H1 (cell line): Measurements from ENCODE around the gene GTF2A2. TPM values are rescaled to one million over a fixed set of nuclear protein-coding genes. Genes with fewer than 3 reads are reported as not detected.

Experiments
- BRCA1 ChIP-seq: IDR thresholded peaks from 2 replicates; pipeline ENCODE4 v1.6.1; 2012; ENCODE audit warnings: low read depth, low read length, improper control_type of control experiment
- SIN3A ChIP-seq, 2 experiments: IDR thresholded peaks in 1 of 2; conservative IDR thresholded peaks in 1 of 2; 2 replicates each; pipeline ENCODE4 v1.6.1; 2011 to 2012; ENCODE audit warnings: low read length in 2 of 2, improper control_type of control experiment in 1 of 2, low read depth in 1 of 2, mild to moderate bottlenecking in 1 of 2
- SUZ12 ChIP-seq: fragments of 200-600 bp; sonication (generic); IDR thresholded peaks from 2 replicates; pipeline ENCODE4 v1.6.1; 2012; ENCODE audit warnings: mild to moderate bottlenecking, inconsistent platforms, low read length, moderate library complexity, mixed read lengths
- polyA plus RNA-seq, 7 experiments: library from polyadenylated mRNA; depleted of rRNA in 3 of 7; stranded (reverse) in 5 of 7; unstranded in 2 of 7; fragments of >200 nt in 5 of 7; fragments of 200-250 nt in 2 of 7; gene quantifications; 1 replicate in 5 of 7; 2 replicates in 1 of 7; 4 replicates in 1 of 7; pipeline versions ENCODE4 v1.2.1 to v1.2.3, GENCODE V29; 2011 to 2013; ENCODE audit warnings: missing spikeins in 2 of 7, mixed read lengths in 2 of 7
- total RNA-seq: library from RNA; stranded (reverse); fragmentation: NEBNext Ultra II Directional; extraction: Animal tissue kit (Norgen Biotek cat#: 25700); gene quantifications from 2 replicates; pipeline ENCODE4 v1.2.1, GENCODE V29; 2021

GTF2A2 gene
- total and polyA plus RNA-seq, 2 of the 8 experiments (the other 6 are each of a cell fraction or from before 2014, with no cell fraction given) = 52.2 to 161 TPM

GRCh38 chr15:59680346-59680745, 23.0 kb upstream of the GTF2A2 start (continued):
- no peak for TF ChIP-seq SIN3A (conservative IDR thresholded peaks at IDR 0.05 in 1 of 2, IDR thresholded peaks at IDR 0.05 in 1 of 2; ENCODE audit: low read depth in 1 of 2, low read length in 2 of 2)
- TF ChIP-seq BRCA1 = no peak
- no peak for TF ChIP-seq SUZ12
